Endodermal cell (in vitro differentiated cells): ENCODE data around the gene DIPK1B. TPM values are rescaled to one million over a fixed set of nuclear protein-coding genes. Genes with fewer than 3 reads are reported as not detected.
A peak's percentile ranks its signal among the peaks of the same experiment; 100 is the strongest.

Experiments
- DNase-seq: peaks from one replicate; pipeline ENCODE4 v3.0.0-alpha.2; 2017
- H3K27ac ChIP-seq: 2 replicates; pipeline ENCODE4 v1.5.1; 2013; ENCODE audit warnings: mild to moderate bottlenecking, low read depth, low read length, moderate library complexity
- H3K27me3 ChIP-seq: 2 replicates; pipeline ENCODE4 v1.6.1; 2013; ENCODE audit warnings: mild to moderate bottlenecking, low read length, moderate library complexity; ENCODE audit not compliant: insufficient read depth, control insufficient read depth, poor library complexity, severe bottlenecking
- H3K36me3 ChIP-seq: 2 replicates; pipeline ENCODE4 v1.7.0; 2013; ENCODE audit warnings: mild to moderate bottlenecking, low read length, moderate library complexity; ENCODE audit not compliant: control insufficient read depth, insufficient read depth
- H3K4me1 ChIP-seq: one replicate; pipeline ENCODE4 v1.7.0; 2013; ENCODE audit warnings: low read length; ENCODE audit not compliant: control insufficient read depth, insufficient read depth
- H3K4me3 ChIP-seq: 2 replicates; pipeline ENCODE4 v1.5.1; 2013; ENCODE audit warnings: mild to moderate bottlenecking, low read length, moderate library complexity
- H3K9ac ChIP-seq: 2 replicates; pipeline ENCODE4 v1.6.1; 2013; ENCODE audit warnings: mild to moderate bottlenecking, low read length, moderate library complexity; ENCODE audit not compliant: poor library complexity, severe bottlenecking; ENCODE audit errors: extremely low read depth
- H3K9me3 ChIP-seq: 2 replicates; pipeline ENCODE4 v1.6.1; 2013; ENCODE audit warnings: mild to moderate bottlenecking, low read length, moderate library complexity; ENCODE audit not compliant: control insufficient read depth
- H3K27ac Mint-ChIP-seq: 2 replicates; pipeline ENCODE4 v1.8.0; 2020; ENCODE audit warnings: mixed read lengths
- H3K27me3 Mint-ChIP-seq: 2 replicates; pipeline ENCODE4 v1.8.0; 2021; ENCODE audit warnings: mild to moderate bottlenecking, mixed read lengths; ENCODE audit not compliant: insufficient read depth
- H3K36me3 Mint-ChIP-seq: 2 replicates; pipeline ENCODE4 v1.8.0; 2020; ENCODE audit warnings: low read depth, mixed read lengths
- H3K4me1 Mint-ChIP-seq: 2 replicates; pipeline ENCODE4 v1.8.0; 2020; ENCODE audit warnings: mixed read lengths
- H3K4me3 Mint-ChIP-seq: 2 replicates; pipeline ENCODE4 v1.8.0; 2020; ENCODE audit warnings: mild to moderate bottlenecking, moderate library complexity, mixed read lengths
- H3K9me3 Mint-ChIP-seq: 2 replicates; pipeline ENCODE4 v1.8.0; 2020; ENCODE audit warnings: mild to moderate bottlenecking, mixed read lengths
- WGBS, 2 experiments: methylation state at CpG; one replicate each; pipeline versions ENCODE4 v1.1.5 to v1.1.7; 2013; ENCODE audit warnings: missing lambda C conversion rate in 2 of 2, mixed read lengths in 1 of 2; ENCODE audit not compliant: insufficient coverage in 1 of 2, insufficient read length in 1 of 2; 5-methylcytosine and 5-hydroxymethylcytosine counted together
- total RNA-seq, 2 donors: library from RNA; stranded (reverse); fragmentation: NEBNext Ultra II Directional in 1 of 2; extraction: Animal tissue kit (Norgen Biotek cat#: 25700) in 1 of 2; gene quantifications; 2 replicates in 1 of 2; 3 replicates in 1 of 2; pipeline ENCODE4 v1.2.1, GENCODE V29; 2021
- TF ChIP-seq, protein P1 (sequence below): fragments of 200-600 bp; sonication (generic); conservative IDR thresholded peaks from 2 replicates; pipeline ENCODE4 v1.5.0; 2021; ENCODE audit warnings: antibody characterized with exemption, mild to moderate bottlenecking

The DIPK1B gene
- total RNA-seq, 2 donors from 2014 or later = 35.1 to 45.4 TPM

- no peaks in the 10 kb centered on the region for H3K36me3 Mint-ChIP-seq
- Histone ChIP-seq H3K9me3 (no peaks in the 10 kb centered on the region), H3K9ac (no peak overlapping the region), H3K27me3 (peaks cover 10% of the 10 kb centered on the region), H3K4me1 (peaks cover 4% of the 10 kb centered on the region), H3K36me3 (no peaks in the 10 kb centered on the region), H3K27ac (no peak overlapping the region), H3K4me3 (no peak overlapping the region)
- H3K4me3 Mint-ChIP-seq = peak overlapping the region; percentile 71
- H3K4me1 Mint-ChIP-seq = peaks cover 5% of the 10 kb centered on the region
- no peaks in the 10 kb centered on the region for H3K9me3 Mint-ChIP-seq
- TF ChIP-seq, protein P1, sequence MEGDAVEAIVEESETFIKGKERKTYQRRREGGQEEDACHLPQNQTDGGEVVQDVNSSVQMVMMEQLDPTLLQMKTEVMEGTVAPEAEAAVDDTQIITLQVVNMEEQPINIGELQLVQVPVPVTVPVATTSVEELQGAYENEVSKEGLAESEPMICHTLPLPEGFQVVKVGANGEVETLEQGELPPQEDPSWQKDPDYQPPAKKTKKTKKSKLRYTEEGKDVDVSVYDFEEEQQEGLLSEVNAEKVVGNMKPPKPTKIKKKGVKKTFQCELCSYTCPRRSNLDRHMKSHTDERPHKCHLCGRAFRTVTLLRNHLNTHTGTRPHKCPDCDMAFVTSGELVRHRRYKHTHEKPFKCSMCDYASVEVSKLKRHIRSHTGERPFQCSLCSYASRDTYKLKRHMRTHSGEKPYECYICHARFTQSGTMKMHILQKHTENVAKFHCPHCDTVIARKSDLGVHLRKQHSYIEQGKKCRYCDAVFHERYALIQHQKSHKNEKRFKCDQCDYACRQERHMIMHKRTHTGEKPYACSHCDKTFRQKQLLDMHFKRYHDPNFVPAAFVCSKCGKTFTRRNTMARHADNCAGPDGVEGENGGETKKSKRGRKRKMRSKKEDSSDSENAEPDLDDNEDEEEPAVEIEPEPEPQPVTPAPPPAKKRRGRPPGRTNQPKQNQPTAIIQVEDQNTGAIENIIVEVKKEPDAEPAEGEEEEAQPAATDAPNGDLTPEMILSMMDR = no peak
- DNase-seq = no peak
- WGBS, 2 experiments = 77 to 79% methylated on average over 13 to 21 of the region's 21 CpGs
- H3K27ac Mint-ChIP-seq = no peak overlapping the region
- H3K27me3 Mint-ChIP-seq = peaks cover 12% of the 10 kb centered on the region
Observed at GRCh38 chr9:136688274-136689107, 23.9 kb upstream of the DIPK1B start.

DNA sequence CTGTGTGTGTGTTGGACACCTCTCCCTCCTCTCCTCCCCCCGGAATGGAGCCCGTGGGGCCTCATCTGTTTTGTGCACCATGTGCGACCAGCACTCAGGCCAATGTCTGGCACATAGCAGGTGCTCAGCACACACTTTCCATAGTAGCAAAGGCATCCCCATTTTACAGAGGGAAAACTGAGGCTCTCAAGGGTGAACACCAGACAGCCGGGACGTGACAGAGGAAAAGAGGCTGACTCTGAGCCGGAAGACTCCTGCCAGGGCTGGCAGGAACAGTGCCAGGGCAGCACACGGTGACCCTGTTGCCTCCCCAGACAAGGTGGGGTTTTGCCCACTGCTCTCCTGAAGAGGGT lies 23.3 kb upstream of the DIPK1B start:
- H3K9me3 Mint-ChIP-seq = no peaks in the 10 kb centered on the region
- H3K27ac ChIP-seq = no peak overlapping the region
- DNase-seq = no peak
- H3K9me3 ChIP-seq = no peaks in the 10 kb centered on the region
- H3K27me3 ChIP-seq = peaks cover 10% of the 10 kb centered on the region
- no peaks in the 10 kb centered on the region for H3K36me3 Mint-ChIP-seq
- no peak overlapping the region for H3K4me3 Mint-ChIP-seq
- no peak overlapping the region for H3K9ac ChIP-seq
- TF ChIP-seq, protein P1 = no peak
- H3K27me3 Mint-ChIP-seq = peaks cover 12% of the 10 kb centered on the region
- H3K4me1 Mint-ChIP-seq = peaks cover 5% of the 10 kb centered on the region
- H3K27ac Mint-ChIP-seq = no peak overlapping the region
- H3K36me3 ChIP-seq = no peaks in the 10 kb centered on the region
- peaks cover 4% of the 10 kb centered on the region for H3K4me1 ChIP-seq
- 87 to 92% methylated on average over 4 to 7 of the region's 7 CpGs for WGBS, 2 experiments
- H3K4me3 ChIP-seq = no peak overlapping the region

- TF ChIP-seq, protein P1 = no peak
Observed at GRCh38 chr9:136690104-136690805, 22.1 kb upstream of the DIPK1B start.

More at GRCh38 chr9:136690104-136690805, 22.1 kb upstream of the DIPK1B start:
- Histone ChIP-seq H3K4me1 (peaks cover 4% of the 10 kb centered on the region), H3K36me3 (no peaks in the 10 kb centered on the region), H3K9ac (no peak overlapping the region), H3K9me3 (no peaks in the 10 kb centered on the region), H3K27me3 (peaks cover 10% of the 10 kb centered on the region), H3K4me3 (no peak overlapping the region), H3K27ac (no peak overlapping the region)
- no peak for DNase-seq
- no peak overlapping the region for H3K27ac Mint-ChIP-seq
- peaks cover 5% of the 10 kb centered on the region for H3K4me1 Mint-ChIP-seq
- 93 to 96% methylated on average over 12 to 25 of the region's 25 CpGs for WGBS, 2 experiments
- H3K36me3 Mint-ChIP-seq = no peaks in the 10 kb centered on the region
- peaks cover 12% of the 10 kb centered on the region for H3K27me3 Mint-ChIP-seq
- H3K4me3 Mint-ChIP-seq = no peak overlapping the region
- no peaks in the 10 kb centered on the region for H3K9me3 Mint-ChIP-seq
